H1 (cell line): ENCODE data around the gene HSF4. TPM values are rescaled to one million over a fixed set of nuclear protein-coding genes. Genes with fewer than 3 reads are reported as not detected.
A peak's percentile ranks its signal among the peaks of the same experiment; 100 is the strongest.

ENCODE experiments used
- CTCF ChIA-PET: fragments of 300-600 bp; sonication (Branson Sonifier 250); formaldehyde crosslinking; loops from one replicate; lab custom pipeline; 2021; ENCODE audit not compliant: partially characterized antibody; lab: Charles Lee
- POLR2A ChIA-PET: fragments of 300-600 bp; sonication (Branson Sonifier 250); formaldehyde crosslinking; loops from one replicate; lab custom pipeline; 2021; ENCODE audit warnings: inconsistent platforms; ENCODE audit not compliant: partially characterized antibody; lab: Charles Lee
- DNase-seq, 2 experiments: peaks; one replicate each; pipeline versions ENCODE4 v3.0.0 to v3.0.0-alpha.2; 2010 to 2022; ENCODE audit warnings: low spot score in 2 of 2, low read depth in 1 of 2, mixed read lengths in 1 of 2
- FAIRE-seq: peaks from 2 replicates; lab custom pipeline; 2011; peaks lifted over from hg19 to GRCh38; lab: Jason Lieb, UNC
- H2AFZ ChIP-seq: 2 replicates; pipeline ENCODE4 v1.8.1; 2012; ENCODE audit warnings: low read length, inconsistent platforms
- H2AK5ac ChIP-seq: 2 replicates; pipeline ENCODE4 v1.6.1; 2013; ENCODE audit warnings: low read depth, low read length
- H2BK120ac ChIP-seq: replicated peaks from 2 replicates; pipeline ENCODE3; 2013; ENCODE audit warnings: low read depth, low read length, inconsistent platforms
- H2BK12ac ChIP-seq: 2 replicates; pipeline ENCODE4 v1.6.1; 2013; ENCODE audit warnings: low read depth, low read length
- H2BK15ac ChIP-seq: 2 replicates; pipeline ENCODE4 v1.6.1; 2013; ENCODE audit warnings: low read length
- H2BK20ac ChIP-seq: 2 replicates; pipeline ENCODE4 v1.6.1; 2013; ENCODE audit warnings: low read length
- H2BK5ac ChIP-seq: 2 replicates; pipeline ENCODE4 v1.6.1; 2013; ENCODE audit warnings: low read depth, low read length
- H3K14ac ChIP-seq: 2 replicates; pipeline ENCODE4 v1.6.1; 2013; ENCODE audit warnings: inconsistent platforms; ENCODE audit not compliant: insufficient read length
- H3K18ac ChIP-seq: 2 replicates; pipeline ENCODE4 v1.6.1; 2013; ENCODE audit warnings: low read length; ENCODE audit errors: extremely low read depth
- H3K23ac ChIP-seq: 2 replicates; pipeline ENCODE4 v1.6.1; 2013; ENCODE audit warnings: inconsistent platforms; ENCODE audit not compliant: insufficient read length
- H3K23me2 ChIP-seq: 2 replicates; pipeline ENCODE4 v1.6.1; 2013; ENCODE audit warnings: low read depth, low read length
- H3K27ac ChIP-seq: 2 replicates; pipeline ENCODE4 v1.6.1; 2011; ENCODE audit warnings: low read depth, low read length, inconsistent platforms
- H3K27me3 ChIP-seq, 4 experiments: replicated peaks in 1 of 4; 1 replicate in 1 of 4; 2 replicates in 3 of 4; pipeline versions ENCODE4 v1.6.1 to v1.8.1; 2011 to 2013; ENCODE audit warnings: low read length in 3 of 4, mild to moderate bottlenecking in 3 of 4, inconsistent platforms in 2 of 4, mixed read lengths in 2 of 4, moderate library complexity in 1 of 4; ENCODE audit not compliant: control insufficient read depth in 3 of 4, insufficient read depth in 3 of 4; ENCODE audit errors: extremely low read depth in 1 of 4
- H3K36me3 ChIP-seq, 4 experiments: 2 replicates each; pipeline versions ENCODE4 v1.6.1 to v1.8.1; 2011 to 2013; ENCODE audit warnings: mild to moderate bottlenecking in 4 of 4, low read length in 3 of 4, moderate library complexity in 2 of 4, control low read depth in 1 of 4, inconsistent platforms in 1 of 4; ENCODE audit not compliant: insufficient read depth in 4 of 4, control insufficient read depth in 2 of 4
- H3K4ac ChIP-seq: replicated peaks from 2 replicates; pipeline ENCODE3; 2013; ENCODE audit warnings: low read length, low read depth, mixed read lengths, inconsistent platforms; ENCODE audit not compliant: insufficient read length
- H3K4me1 ChIP-seq, 4 experiments: replicated peaks in 1 of 4; 1 replicate in 1 of 4; 2 replicates in 3 of 4; pipeline versions ENCODE4 v1.6.1 to v1.8.1; 2011 to 2013; ENCODE audit warnings: low read length in 3 of 4, inconsistent platforms in 2 of 4, mixed read lengths in 1 of 4; ENCODE audit not compliant: insufficient read depth in 4 of 4, control insufficient read depth in 3 of 4
- H3K4me2 ChIP-seq, 2 experiments: 2 replicates each; pipeline versions ENCODE4 v1.6.1 to v1.8.1; 2011 to 2013; ENCODE audit warnings: low read depth in 2 of 2, low read length in 2 of 2, control low read depth in 1 of 2, inconsistent platforms in 1 of 2, mild to moderate bottlenecking in 1 of 2; ENCODE audit not compliant: insufficient read depth in 1 of 2
- H3K4me3 ChIP-seq, 4 experiments: fragments of 200-600, 300-600 bp in 1 of 4; sonication (generic), shearing (Covaris generic), sonication (Bioruptor Twin) in 1 of 4; 2 replicates each; pipeline versions ENCODE4 v1.5.1 to v1.8.1; 2011 to 2016; ENCODE audit warnings: low read length in 4 of 4, low read depth in 3 of 4, control low read depth in 2 of 4, inconsistent platforms in 2 of 4, mild to moderate bottlenecking in 2 of 4, mixed read lengths in 1 of 4, moderate library complexity in 1 of 4; ENCODE audit not compliant: insufficient read depth in 2 of 4; ENCODE audit errors: extremely low read depth in 1 of 4
- H3K56ac ChIP-seq: replicated peaks from 2 replicates; pipeline ENCODE3; 2013; ENCODE audit warnings: low read depth, mild to moderate bottlenecking, mixed read lengths, low read length, inconsistent platforms; ENCODE audit not compliant: insufficient read length
- H3K79me1 ChIP-seq: 2 replicates; pipeline ENCODE4 v1.6.1; 2013; ENCODE audit warnings: low read depth, low read length, control low read depth
- H3K79me2 ChIP-seq, 2 experiments: 2 replicates each; pipeline versions ENCODE4 v1.6.1 to v1.8.1; 2012 to 2013; ENCODE audit warnings: low read length in 2 of 2, mild to moderate bottlenecking in 2 of 2, inconsistent platforms in 1 of 2; ENCODE audit not compliant: insufficient read depth in 2 of 2, control insufficient read depth in 1 of 2
- H3K9ac ChIP-seq, 4 experiments: replicated peaks in 1 of 4; 1 replicate in 1 of 4; 2 replicates in 3 of 4; pipeline versions ENCODE4 v1.6.1 to v1.8.1; 2011 to 2013; ENCODE audit warnings: low read depth in 3 of 4, low read length in 3 of 4, control low read depth in 2 of 4, mild to moderate bottlenecking in 2 of 4, moderate library complexity in 2 of 4, inconsistent platforms in 1 of 4; ENCODE audit errors: extremely low read depth in 1 of 4
- H3K9me3 ChIP-seq, 2 experiments: 2 replicates each; pipeline versions ENCODE4 v1.6.1 to v1.8.1; 2012 to 2013; ENCODE audit warnings: mild to moderate bottlenecking in 2 of 2, moderate library complexity in 2 of 2, control low read depth in 1 of 2, inconsistent platforms in 1 of 2, low read depth in 1 of 2, low read length in 1 of 2, mixed read lengths in 1 of 2; ENCODE audit not compliant: insufficient read depth in 2 of 2
- H4K20me1 ChIP-seq, 2 experiments: replicated peaks in 1 of 2; 2 replicates each; pipeline versions ENCODE3 to v1.8.1; 2011 to 2013; ENCODE audit warnings: inconsistent platforms in 2 of 2, low read length in 2 of 2, mild to moderate bottlenecking in 1 of 2; ENCODE audit not compliant: insufficient read depth in 2 of 2, control insufficient read depth in 1 of 2
- H4K5ac ChIP-seq: 2 replicates; pipeline ENCODE4 v1.6.1; 2013; ENCODE audit warnings: low read length, low read depth, mixed read lengths, inconsistent platforms; ENCODE audit not compliant: insufficient read length
- H4K8ac ChIP-seq: 2 replicates; pipeline ENCODE4 v1.8.0; 2013; ENCODE audit warnings: mild to moderate bottlenecking, moderate library complexity, low read length, inconsistent platforms; ENCODE audit not compliant: insufficient read depth; ENCODE audit errors: extremely low read depth
- H4K91ac ChIP-seq: replicated peaks from 2 replicates; pipeline ENCODE3; 2013; ENCODE audit warnings: low read length, mixed read lengths, inconsistent platforms; ENCODE audit not compliant: insufficient read length
- BCL11A ChIP-seq, 2 experiments: IDR thresholded peaks; one replicate each; pipeline ENCODE4 v1.6.1; 2011; ENCODE audit warnings: low read depth in 2 of 2, low read length in 2 of 2, mild to moderate bottlenecking in 2 of 2
- CHD2 ChIP-seq: IDR thresholded peaks from 2 replicates; pipeline ENCODE4 v1.6.1; 2012; ENCODE audit warnings: low read length, improper control_type of control experiment
- MAFK ChIP-seq: IDR thresholded peaks from 2 replicates; pipeline ENCODE4 v1.6.1; 2012; ENCODE audit warnings: low read depth, mild to moderate bottlenecking, improper control_type of control experiment, low read length
- WGBS, 2 experiments: shearing (Covaris generic) in 1 of 2; methylation state at CpG; one replicate each; pipeline versions ENCODE4 v1.1.6 to v1.1.7; 2013 to 2015; ENCODE audit warnings: low lambda C conversion rate in 2 of 2, mixed read lengths in 2 of 2, inconsistent platforms in 1 of 2, low coverage in 1 of 2, missing lambda C conversion rate in 1 of 2; ENCODE audit not compliant: insufficient replicate concordance in 2 of 2, insufficient coverage in 1 of 2, insufficient read length in 1 of 2; ENCODE audit errors: extremely low coverage in 1 of 2, missing lambda C conversion rate in 1 of 2; 5-methylcytosine and 5-hydroxymethylcytosine counted together
- polyA plus RNA-seq, 7 experiments: library from polyadenylated mRNA; depleted of rRNA in 3 of 7; stranded (reverse) in 5 of 7; unstranded in 2 of 7; fragments of >200 nt in 5 of 7; fragments of 200-250 nt in 2 of 7; gene quantifications; 1 replicate in 5 of 7; 2 replicates in 1 of 7; 4 replicates in 1 of 7; pipeline versions ENCODE4 v1.2.1 to v1.2.3, GENCODE V29; 2011 to 2013; ENCODE audit warnings: missing spikeins in 2 of 7, mixed read lengths in 2 of 7
- total RNA-seq: library from RNA; stranded (reverse); fragmentation: NEBNext Ultra II Directional; extraction: Animal tissue kit (Norgen Biotek cat#: 25700); gene quantifications from 2 replicates; pipeline ENCODE4 v1.2.1, GENCODE V29; 2021

Gene HSF4
- total and polyA plus RNA-seq, 2 of the 8 experiments (the other 6 are each of a cell fraction or from before 2014, with no cell fraction given), result 0.14 TPM; not detected in 1

GRCh38 chr16:67208154-67208896 is 43.8 kb downstream of the HSF4 start:
- H3K9ac ChIP-seq, result no peak overlapping the region; a peak in 1 of 7 replicates
- H2BK120ac ChIP-seq, result no peak overlapping the region
- 84% methylated on average over 8 of the region's 11 CpGs; no CpG with 5 or more reads in 1 of the 2 experiments for WGBS, 2 experiments

More at GRCh38 chr16:67208154-67208896, 43.8 kb downstream of the HSF4 start:
- Histone ChIP-seq H2BK5ac (peak overlapping the region; percentile 60; the same call in 1 of the 2 replicates), H3K79me1 (no peaks in the 10 kb centered on the region), H3K36me3 (peaks cover 0 to 3% (median 0%) of the 10 kb centered on the region in 4 experiments; a peak in 2 of 8 replicates), H3K79me2 (no peaks in the 10 kb centered on the region), H3K4ac (no peak overlapping the region), H3K27me3 (peaks cover 0 to 9% (median 6%) of the 10 kb centered on the region in 4 experiments; a peak in 4 of 7 replicates), H2BK12ac (0 out of 2 replicates have a peak overlapping the region, but pooled peaks have one; percentile 50), H3K4me2 (no peak overlapping the region), H2BK20ac (no peak overlapping the region), H3K56ac (no peak overlapping the region), H4K91ac (no peak overlapping the region), H3K9me3 (no peaks in the 10 kb centered on the region), H4K20me1 (no peaks in the 10 kb centered on the region), H3K4me1 (peaks cover 0 to 10% (median 1%) of the 10 kb centered on the region in 4 experiments; a peak in 2 of 7 replicates), H4K5ac (no peak overlapping the region), H3K23me2 (no peaks in the 10 kb centered on the region), H3K18ac (no peak overlapping the region), H3K27ac (no peak overlapping the region), H2AK5ac (no peak overlapping the region), H3K4me3 (no peak overlapping the region), H3K14ac (no peak overlapping the region), H4K8ac (no peak overlapping the region), H2BK15ac (no peak overlapping the region), H2AFZ (no peak overlapping the region)
- POLR2A ChIA-PET, result interaction anchor here (0.8 to 4.3 kb wide), 9 partner anchors 8 to 210 kb away, joined by 3 to 20 read pairs (median 3); partner anchors contain the start of genes FHOD1 and TMEM208
- DNase-seq, result no peak
- FAIRE-seq, result no peak
- CTCF ChIA-PET, result interaction anchor here (1.0 to 8.9 kb wide), 8 partner anchors 12 to 210 kb away, joined by 3 to 111 read pairs (median 5); partner anchors contain the start of genes E2F4, ELMO3 and TMEM208
- TF ChIP-seq BCL11A (IDR thresholded peaks at IDR 0.05; ENCODE audit: low read depth in 2 of 2, low read length in 2 of 2) (no peak), CHD2 (no peak), MAFK (no peak)
- TF ChIP-seq, all 59 proteins: peak for 0
- no peak overlapping the region for H3K23ac ChIP-seq
